Body of pancreas (tissue), 4 donors: ENCODE measurements around the gene ZBTB37.

Source experiments
- POLR2A ChIP-seq, 3 donors: fragments of 450-650 bp; IDR thresholded peaks; one replicate each; pipeline ENCODE4 v1.6.1; 2016; ENCODE audit warnings: antibody characterized with exemption in 3 of 3, mild to moderate bottlenecking in 2 of 3
- TF ChIP-seq, protein P1 (sequence below), 7 experiments: fragments of 450-650 bp in 4 of 7; fragments of 200-600 bp in 3 of 7; sonication (generic) in 3 of 7; IDR thresholded peaks; one replicate each; pipeline ENCODE4 v1.5.1; 2016 to 2019; ENCODE audit warnings: antibody characterized with exemption in 7 of 7

DNA sequence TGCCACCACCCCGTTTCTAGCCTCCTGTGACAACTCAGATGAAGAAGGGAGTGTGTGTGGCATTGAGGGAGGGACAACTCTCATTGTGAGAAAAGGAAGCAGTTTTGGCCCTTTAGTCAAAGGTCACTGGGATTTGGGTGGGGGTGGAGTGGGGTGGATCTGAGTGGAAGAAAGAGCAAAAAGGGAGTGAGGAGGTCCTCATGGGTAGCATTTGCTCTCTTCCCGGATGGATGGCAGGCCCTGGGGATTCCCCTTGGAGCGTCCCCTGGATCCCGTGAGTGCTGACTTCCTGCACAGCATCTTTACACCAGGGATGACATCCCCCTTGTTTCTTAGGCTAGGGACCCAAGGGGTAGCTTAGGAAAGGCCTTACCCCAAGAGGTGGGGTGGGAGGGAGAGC, 48.5 kb downstream of the ZBTB37 start:
- TF ChIP-seq, protein P1, sequence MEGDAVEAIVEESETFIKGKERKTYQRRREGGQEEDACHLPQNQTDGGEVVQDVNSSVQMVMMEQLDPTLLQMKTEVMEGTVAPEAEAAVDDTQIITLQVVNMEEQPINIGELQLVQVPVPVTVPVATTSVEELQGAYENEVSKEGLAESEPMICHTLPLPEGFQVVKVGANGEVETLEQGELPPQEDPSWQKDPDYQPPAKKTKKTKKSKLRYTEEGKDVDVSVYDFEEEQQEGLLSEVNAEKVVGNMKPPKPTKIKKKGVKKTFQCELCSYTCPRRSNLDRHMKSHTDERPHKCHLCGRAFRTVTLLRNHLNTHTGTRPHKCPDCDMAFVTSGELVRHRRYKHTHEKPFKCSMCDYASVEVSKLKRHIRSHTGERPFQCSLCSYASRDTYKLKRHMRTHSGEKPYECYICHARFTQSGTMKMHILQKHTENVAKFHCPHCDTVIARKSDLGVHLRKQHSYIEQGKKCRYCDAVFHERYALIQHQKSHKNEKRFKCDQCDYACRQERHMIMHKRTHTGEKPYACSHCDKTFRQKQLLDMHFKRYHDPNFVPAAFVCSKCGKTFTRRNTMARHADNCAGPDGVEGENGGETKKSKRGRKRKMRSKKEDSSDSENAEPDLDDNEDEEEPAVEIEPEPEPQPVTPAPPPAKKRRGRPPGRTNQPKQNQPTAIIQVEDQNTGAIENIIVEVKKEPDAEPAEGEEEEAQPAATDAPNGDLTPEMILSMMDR (IDR thresholded peaks at IDR 0.05) = no peak
- TF ChIP-seq POLR2A (IDR thresholded peaks at IDR 0.05) = no peak
